Activated effector memory CD4-positive, alpha-beta T cell treated with Interleukin-2 at 50 U/mL for 16 hours (primary cell): ENCODE results near the gene MMP1.

ENCODE experiments used
- DNase-seq: peaks from one replicate; pipeline ENCODE4 v3.0.0-alpha.2; 2020

The MMP1 gene

GRCh38 chr11:102798012-102798746 is at the start of gene MMP1:
Gene MMP1 (minus strand): TSS chr11:102798160. CDS start chr11:102798092, 68 bp downstream.
- DNase-seq = no peak

GRCh38 chr11:102846292-102846691 is 48.3 kb upstream of the MMP1 start:
- no peak for DNase-seq

GRCh38 chr11:102843489-102843888 is 45.5 kb upstream of the MMP1 start, which contains the start of gene MMP3:
Gene MMP3 (minus strand): TSS chr11:102843609. CDS start chr11:102843546, 63 bp downstream.
- no peak for DNase-seq

GRCh38 chr11:102842930-102843329 is 45.0 kb upstream of the MMP1 start:
- no peak for DNase-seq

GRCh38 chr11:102840018-102840417 is 42.1 kb upstream of the MMP1 start:
- no peak for DNase-seq

- no peak for DNase-seq
Measured at GRCh38 chr11:102837646-102838045, 39.7 kb upstream of the MMP1 start.

- DNase-seq = no peak
Measured at GRCh38 chr11:102837156-102837555, 39.2 kb upstream of the MMP1 start.

GRCh38 chr11:102836290-102836875 is 38.4 kb upstream of the MMP1 start:
- no peak for DNase-seq

- no peak for DNase-seq
Measured at GRCh38 chr11:102833731-102834130, 35.8 kb upstream of the MMP1 start.

- no peak for DNase-seq
Measured at GRCh38 chr11:102832612-102833011, 34.7 kb upstream of the MMP1 start.

GRCh38 chr11:102831489-102832440 is 33.8 kb upstream of the MMP1 start:
- DNase-seq = no peak

- DNase-seq = no peak
Measured at GRCh38 chr11:102831128-102831488, 33.1 kb upstream of the MMP1 start.

- no peak for DNase-seq
Measured at GRCh38 chr11:102830001-102830727, 32.2 kb upstream of the MMP1 start.

- no peak for DNase-seq
Measured at GRCh38 chr11:102829316-102830000, 31.5 kb upstream of the MMP1 start.

GRCh38 chr11:102824556-102824955 is 26.6 kb upstream of the MMP1 start:
- DNase-seq = no peak

- DNase-seq = no peak
Measured at GRCh38 chr11:102819491-102819890, 21.5 kb upstream of the MMP1 start.

- no peak for DNase-seq
Measured at GRCh38 chr11:102813484-102813883, 15.5 kb upstream of the MMP1 start.

GRCh38 chr11:102812188-102812587 is 14.2 kb upstream of the MMP1 start:
- no peak for DNase-seq

GRCh38 chr11:102810950-102811660 is 13.1 kb upstream of the MMP1 start:
- DNase-seq = no peak

- DNase-seq = no peak
Measured at GRCh38 chr11:102809971-102810370, 12.0 kb upstream of the MMP1 start.

GRCh38 chr11:102807921-102808320 is 10.0 kb upstream of the MMP1 start:
- no peak for DNase-seq

- no peak for DNase-seq
Measured at GRCh38 chr11:102806296-102806695, 8.3 kb upstream of the MMP1 start.
